Activated CD8-positive, alpha-beta T cell treated with anti-CD3 and anti-CD28 coated beads for 36 hours (primary cell): Measurements from ENCODE around the gene MED29. TPM values are rescaled to one million over a fixed set of nuclear protein-coding genes. Genes with fewer than 3 reads are reported as not detected.

Experiments
- ATAC-seq: fragments of 200-7000 bp; cut with Tn5 transposase; one replicate; pipeline ENCODE4 v1.10.0; 2021; ENCODE audit warnings: mild to moderate bottlenecking, moderate library complexity
- CTCF ChIA-PET: fragments of 350-600 bp; sonication (Branson Sonifier 250); formaldehyde crosslinking; loops from one replicate; lab custom pipeline; 2021; ENCODE audit warnings: antibody characterized with exemption; lab: Charles Lee
- POLR2A ChIA-PET: fragments of 350-600 bp; sonication (Branson Sonifier 250); formaldehyde crosslinking; loops from one replicate; lab custom pipeline; 2021; ENCODE audit warnings: antibody characterized with exemption; lab: Charles Lee
- DNase-seq: peaks from one replicate; pipeline ENCODE4 v3.0.0-alpha.2; 2020
- H3K27ac Mint-ChIP-seq: one replicate; pipeline ENCODE4 v1.8.0; 2021; ENCODE audit warnings: mild to moderate bottlenecking, mixed read lengths
- H3K27me3 Mint-ChIP-seq: one replicate; pipeline ENCODE4 v1.8.0; 2021; ENCODE audit warnings: mixed read lengths
- H3K36me3 Mint-ChIP-seq: one replicate; pipeline ENCODE4 v1.8.0; 2021; ENCODE audit warnings: low read depth, mixed read lengths
- H3K4me1 Mint-ChIP-seq: one replicate; pipeline ENCODE4 v1.8.0; 2021; ENCODE audit warnings: low read depth, mixed read lengths
- H3K4me3 Mint-ChIP-seq: one replicate; pipeline ENCODE4 v1.8.0; 2021; ENCODE audit warnings: mild to moderate bottlenecking, moderate library complexity, mixed read lengths
- H3K9me3 Mint-ChIP-seq: one replicate; pipeline ENCODE4 v1.8.0; 2021; ENCODE audit warnings: mixed read lengths
- CTCF ChIP-seq: fragments of 200-600 bp; IDR thresholded peaks from one replicate; pipeline ENCODE4 v1.8.0; 2022; ENCODE audit warnings: antibody characterized with exemption, mild to moderate bottlenecking
- intact Hi-C: fragments of 100-400 bp; cut with micrococcal nuclease; formaldehyde crosslinking; loops from one replicate; pipeline ENCODE4 v1.10.0; 2022
- total RNA-seq, 2 experiments: library from RNA; stranded (reverse); gene quantifications; one replicate each; pipeline ENCODE4 v1.2.3, GENCODE V29; 2021

The MED29 gene
- total RNA-seq, 2 experiments from 2014 or later: 19.5 to 19.8 TPM

DNA sequence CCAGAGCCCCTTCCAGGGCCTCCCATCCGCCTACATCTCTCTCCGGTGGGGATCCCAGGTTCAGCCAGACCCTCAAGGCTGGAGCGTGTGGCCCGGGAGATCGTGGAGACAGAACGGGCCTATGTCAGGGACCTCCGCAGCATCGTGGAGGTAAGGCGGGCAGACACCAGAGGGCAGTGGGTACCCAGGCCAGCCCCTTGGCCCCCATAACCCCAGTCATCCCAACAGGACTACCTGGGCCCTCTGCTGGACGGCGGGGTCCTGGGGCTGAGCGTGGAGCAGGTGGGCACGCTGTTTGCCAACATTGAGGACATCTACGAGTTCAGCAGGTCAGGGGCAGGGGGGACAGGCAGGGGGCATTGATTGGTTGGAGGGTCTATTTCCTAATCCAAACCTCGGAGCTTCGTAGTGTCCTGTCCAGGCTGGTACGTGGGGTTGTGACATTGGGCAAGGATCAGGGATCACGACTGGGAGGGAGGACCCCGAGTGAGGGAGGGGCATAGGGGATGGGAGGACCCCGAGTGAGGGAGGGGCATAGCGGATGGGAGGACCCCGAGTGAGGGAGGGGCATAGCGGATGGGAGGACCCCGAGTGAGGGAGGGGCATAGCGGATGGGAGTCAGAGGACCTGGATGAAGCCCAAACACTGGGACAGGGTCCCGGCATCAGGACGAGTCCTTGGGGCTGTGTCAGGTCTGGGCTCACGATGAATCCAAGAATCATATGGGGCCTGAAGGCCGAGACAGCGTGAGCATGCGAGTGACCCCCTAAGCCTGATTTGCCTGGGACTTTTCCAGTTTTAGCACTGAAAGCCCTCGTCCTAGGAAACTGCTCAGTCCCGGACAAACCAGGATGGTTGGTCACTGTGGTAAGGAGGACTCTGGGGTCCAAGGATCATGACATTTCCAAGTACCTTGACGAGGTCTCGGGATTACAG, 24.2 kb downstream of the MED29 start:
- Mint-ChIP-seq H3K4me3 (no peak overlapping the region), H3K36me3 (peaks cover 9% of the 10 kb centered on the region), H3K27me3 (peaks cover 2% of the 10 kb centered on the region), H3K4me1 (peaks cover 25% of the 10 kb centered on the region), H3K9me3 (no peaks in the 10 kb centered on the region), H3K27ac (no peak overlapping the region)
- CTCF ChIA-PET: interaction anchor here (0.8 to 2.2 kb wide), 2 partner anchors 20 to 117 kb away, joined by 3 to 7 read pairs; partner anchors contain the start of gene RPS16
- no peak for TF ChIP-seq CTCF
- ATAC-seq (no peak), DNase-seq (no peak)
- intact Hi-C loops: loop anchor here (10.0 kb wide), 1 partner anchor 291 kb away; the partner anchor contains the start of gene PAK4
- POLR2A ChIA-PET: interaction anchor here (0.7 to 8.7 kb wide), 5 partner anchors 12 to 20 kb away, joined by 3 to 66 read pairs (median 6); partner anchors contain the start of gene RPS16

GRCh38 chr19:39416152-39417120, 25.3 kb downstream of the MED29 start:
- no peak for ATAC-seq
- no peaks in the 10 kb centered on the region for H3K9me3 Mint-ChIP-seq
- DNase-seq: no peak
- H3K27ac Mint-ChIP-seq: no peak overlapping the region
- no peak for TF ChIP-seq CTCF
- CTCF ChIA-PET: no interaction called here
- peaks cover 3% of the 10 kb centered on the region for H3K36me3 Mint-ChIP-seq
- POLR2A ChIA-PET: interaction anchor here (3.3 to 8.7 kb wide), 3 partner anchors 12 to 19 kb away, joined by 24 to 66 read pairs (median 29); partner anchors contain the start of gene RPS16
- intact Hi-C loops: loop anchor here (10.0 kb wide), 1 partner anchor 292 kb away; the partner anchor contains the start of gene PAK4
- H3K4me3 Mint-ChIP-seq: no peak overlapping the region
- peaks cover 15% of the 10 kb centered on the region for H3K4me1 Mint-ChIP-seq
- peaks cover 2% of the 10 kb centered on the region for H3K27me3 Mint-ChIP-seq

GRCh38 chr19:39417463-39418181, 26.4 kb downstream of the MED29 start:
- Mint-ChIP-seq H3K27ac (no peak overlapping the region), H3K27me3 (no peaks in the 10 kb centered on the region), H3K4me1 (peaks cover 12% of the 10 kb centered on the region), H3K9me3 (no peaks in the 10 kb centered on the region), H3K4me3 (no peak overlapping the region), H3K36me3 (peaks cover 5% of the 10 kb centered on the region)
- POLR2A ChIA-PET: interaction anchor here (0.7 to 8.7 kb wide), 4 partner anchors 10 to 111 kb away, joined by 3 to 66 read pairs (median 26); partner anchors contain the start of gene RPS16
- no peak for TF ChIP-seq CTCF
- DNase-seq (no peak), ATAC-seq (no peak)
- CTCF ChIA-PET: no interaction called here
- intact Hi-C loops: loop anchor here (10.0 kb wide), 1 partner anchor 293 kb away; the partner anchor contains the start of gene PAK4

DNA sequence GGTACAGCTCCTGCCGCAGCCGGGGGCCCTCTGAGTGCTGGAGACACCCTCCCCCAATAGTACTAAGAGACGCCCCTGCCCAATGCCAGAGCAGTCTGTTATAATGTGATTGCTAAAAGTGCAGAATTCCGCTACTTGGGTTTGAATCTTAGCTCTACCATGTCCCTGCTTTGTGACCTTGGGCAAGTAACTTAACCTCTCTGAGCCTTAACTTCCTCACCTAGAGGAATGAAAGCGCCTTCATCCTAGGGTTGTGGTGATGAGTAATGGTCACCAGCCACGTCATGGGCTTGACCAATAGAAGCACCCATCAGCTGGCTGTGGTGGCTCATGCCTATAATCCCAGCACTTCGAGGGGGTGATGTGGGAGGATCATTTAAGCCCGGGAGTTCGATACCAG, 27.8 kb downstream of the MED29 start:
- DNase-seq (no peak), ATAC-seq (no peak)
- H3K27me3 Mint-ChIP-seq: no peaks in the 10 kb centered on the region
- CTCF ChIA-PET: no interaction called here
- intact Hi-C loops: loop anchor here (10.0 kb wide), 1 partner anchor 294 kb away; the partner anchor contains the start of gene PAK4
- peaks cover 6% of the 10 kb centered on the region for H3K36me3 Mint-ChIP-seq
- POLR2A ChIA-PET: interaction anchor here (0.7 to 8.7 kb wide), 5 partner anchors 9 to 35 kb away, joined by 3 to 66 read pairs (median 5); partner anchors contain the start of gene RPS16
- no peak overlapping the region for H3K27ac Mint-ChIP-seq
- no peaks in the 10 kb centered on the region for H3K9me3 Mint-ChIP-seq
- TF ChIP-seq CTCF: no peak
- no peak overlapping the region for H3K4me3 Mint-ChIP-seq
- peaks cover 6% of the 10 kb centered on the region for H3K4me1 Mint-ChIP-seq
